Natural killer cell (primary cell): ENCODE measurements around the gene IP6K3. TPM values are rescaled to one million over a fixed set of nuclear protein-coding genes. Genes with fewer than 3 reads are reported as not detected.
A peak's percentile ranks its signal among the peaks of the same experiment; 100 is the strongest.

Experiments
- ATAC-seq, 3 donors: fragments of 150-1000 bp in 2 of 3; fragments of 200-7000 bp in 1 of 3; cut with Tn5 transposase; 1 replicate in 1 of 3; 2 replicates in 2 of 3; pipeline ENCODE4 v1.10.0; 2021; ENCODE audit warnings: mild to moderate bottlenecking in 2 of 3, moderate library complexity in 2 of 3
- DNase-seq, 2 donors: peaks; one replicate each; pipeline versions ENCODE4 v3.0.0 to v3.0.0-alpha.2; 2013 to 2021; ENCODE audit warnings: mixed read lengths in 1 of 2
- H3K27ac ChIP-seq: one replicate; pipeline ENCODE4 v1.5.1; 2013; ENCODE audit warnings: mild to moderate bottlenecking, low read length
- H3K27me3 ChIP-seq: one replicate; pipeline ENCODE4 v1.6.1; 2013; ENCODE audit warnings: low read length; ENCODE audit not compliant: control insufficient read depth, insufficient read depth
- H3K36me3 ChIP-seq: one replicate; pipeline ENCODE4 v1.6.1; 2013; ENCODE audit warnings: low read length; ENCODE audit not compliant: control insufficient read depth, insufficient read depth
- H3K4me1 ChIP-seq: one replicate; pipeline ENCODE4 v1.6.1; 2013; ENCODE audit warnings: low read length; ENCODE audit not compliant: control insufficient read depth, insufficient read depth
- H3K4me3 ChIP-seq: one replicate; pipeline ENCODE4 v1.5.1; 2013; ENCODE audit warnings: low read length
- H3K9me3 ChIP-seq: one replicate; pipeline ENCODE4 v1.6.1; 2013; ENCODE audit warnings: low read length; ENCODE audit not compliant: control insufficient read depth, insufficient read depth
- H3K27ac Mint-ChIP-seq, 2 donors: one replicate each; pipeline ENCODE4 v1.8.0; 2022; ENCODE audit warnings: mild to moderate bottlenecking in 2 of 2, mixed read lengths in 2 of 2, moderate library complexity in 1 of 2
- H3K27me3 Mint-ChIP-seq, 2 donors: one replicate each; pipeline ENCODE4 v1.8.0; 2022; ENCODE audit warnings: low read depth in 2 of 2, mixed read lengths in 2 of 2
- H3K36me3 Mint-ChIP-seq: one replicate; pipeline ENCODE4 v1.8.0; 2022; ENCODE audit warnings: mixed read lengths
- H3K4me1 Mint-ChIP-seq, 2 donors: one replicate each; pipeline ENCODE4 v1.8.0; 2022; ENCODE audit warnings: mixed read lengths in 2 of 2
- H3K4me3 Mint-ChIP-seq: one replicate; pipeline ENCODE4 v1.8.0; 2022; ENCODE audit warnings: mild to moderate bottlenecking, moderate library complexity, mixed read lengths
- H3K9me3 Mint-ChIP-seq, 2 donors: one replicate each; pipeline ENCODE4 v1.8.0; 2022; ENCODE audit warnings: mixed read lengths in 2 of 2
- CTCF ChIP-seq: fragments of 200-600 bp; IDR thresholded peaks from one replicate; pipeline ENCODE4 v1.8.0; 2022; ENCODE audit warnings: antibody characterized with exemption
- WGBS: methylation state at CpG from one replicate; pipeline ENCODE4 v1.1.7; 2013; ENCODE audit warnings: missing lambda C conversion rate; ENCODE audit not compliant: insufficient coverage; 5-methylcytosine and 5-hydroxymethylcytosine counted together
- intact Hi-C: fragments of 100-400 bp; cut with micrococcal nuclease; formaldehyde crosslinking; loops from one replicate; pipeline ENCODE4 v1.14.2; 2022
- total RNA-seq, 4 donors: library from RNA; stranded (reverse); fragments of 120-200 nt in 1 of 4; gene quantifications; one replicate each; pipeline versions ENCODE4 v1.2.3 to v1.2.4, GENCODE V29; 2013 to 2022

Gene IP6K3
- total RNA-seq, 3 donors from 2014 or later (not counting 1 experiment from before 2014, with no cell fraction given), result not detected

DNA sequence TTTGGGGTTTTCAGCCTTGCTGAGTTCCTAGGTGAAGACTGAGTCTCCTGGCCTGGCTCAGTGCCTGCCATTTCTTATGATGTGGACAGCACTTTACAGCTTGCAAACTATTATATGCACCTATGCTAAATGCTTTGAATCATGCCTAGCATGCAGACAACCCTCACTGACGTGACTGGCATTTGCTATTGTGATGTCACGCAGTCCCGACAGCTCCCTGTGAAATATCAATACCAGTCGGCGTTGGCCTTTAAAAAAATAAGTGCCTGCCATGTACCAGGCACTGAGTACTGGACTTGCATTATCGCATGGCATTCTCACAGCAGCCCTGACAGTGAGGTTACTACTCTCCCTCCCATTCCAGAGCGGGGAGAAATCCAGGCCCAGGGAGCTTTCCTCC is 70.7 kb downstream of the IP6K3 start:
- peak overlapping the region in 1 of 2 donors; percentile 56 for H3K27ac Mint-ChIP-seq
- no peak for DNase-seq
- WGBS, result 98% methylated on average over 7 of the region's 7 CpGs
- H3K36me3 Mint-ChIP-seq, result no peaks in the 10 kb centered on the region
- H3K9me3 ChIP-seq, result no peaks in the 10 kb centered on the region
- ATAC-seq, result no peak
- H3K9me3 Mint-ChIP-seq, result no peaks in the 10 kb centered on the region
- no peak for TF ChIP-seq CTCF
- intact Hi-C loops, result no loop called here
- H3K27me3 ChIP-seq, result no peaks in the 10 kb centered on the region
- no peak overlapping the region for H3K4me3 Mint-ChIP-seq
- H3K4me3 ChIP-seq, result no peak overlapping the region
- H3K27ac ChIP-seq, result no peak overlapping the region
- peaks cover 71% of the 10 kb centered on the region for H3K36me3 ChIP-seq
- no peaks in the 10 kb centered on the region for H3K4me1 ChIP-seq
- H3K27me3 Mint-ChIP-seq, result no peaks in the 10 kb centered on the region
- peaks cover 0 to 5% of the 10 kb centered on the region in 2 donors for H3K4me1 Mint-ChIP-seq

DNA sequence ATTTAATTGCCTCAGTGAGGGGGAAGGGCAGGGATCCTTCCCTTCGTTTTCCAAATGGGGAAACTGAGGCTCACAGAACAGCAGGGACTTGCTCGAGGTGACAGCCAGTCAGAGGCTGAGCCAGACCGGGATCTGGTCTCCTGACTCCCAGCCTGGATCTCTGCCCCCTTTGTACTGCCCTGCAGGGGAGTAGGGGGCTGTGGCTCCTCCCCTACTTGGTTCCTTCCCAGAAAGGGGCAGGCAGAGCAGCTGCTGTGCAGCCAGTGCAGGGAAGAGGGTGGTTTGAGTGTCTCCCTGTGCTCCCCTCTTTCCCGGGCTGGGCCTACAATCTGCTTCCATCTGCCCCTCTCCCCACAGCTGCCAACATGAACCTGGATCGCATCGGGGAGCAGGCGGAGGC is 72.9 kb downstream of the IP6K3 start:
- H3K27ac ChIP-seq, result no peak overlapping the region
- no peak for TF ChIP-seq CTCF
- ATAC-seq (no peak), DNase-seq (no peak)
- Mint-ChIP-seq H3K27me3 (no peaks in the 10 kb centered on the region), H3K9me3 (no peaks in the 10 kb centered on the region), H3K4me3 (no peak overlapping the region), H3K36me3 (no peaks in the 10 kb centered on the region), H3K27ac (no peak overlapping the region), H3K4me1 (peaks cover 0 to 5% of the 10 kb centered on the region in 2 donors)
- no peak overlapping the region for H3K4me3 ChIP-seq
- no peaks in the 10 kb centered on the region for H3K9me3 ChIP-seq
- H3K4me1 ChIP-seq, result no peaks in the 10 kb centered on the region
- H3K27me3 ChIP-seq, result no peaks in the 10 kb centered on the region
- peaks cover 77% of the 10 kb centered on the region for H3K36me3 ChIP-seq
- WGBS, result 93% methylated on average over 3 of the region's 7 CpGs
- intact Hi-C loops, result no loop called here

DNA sequence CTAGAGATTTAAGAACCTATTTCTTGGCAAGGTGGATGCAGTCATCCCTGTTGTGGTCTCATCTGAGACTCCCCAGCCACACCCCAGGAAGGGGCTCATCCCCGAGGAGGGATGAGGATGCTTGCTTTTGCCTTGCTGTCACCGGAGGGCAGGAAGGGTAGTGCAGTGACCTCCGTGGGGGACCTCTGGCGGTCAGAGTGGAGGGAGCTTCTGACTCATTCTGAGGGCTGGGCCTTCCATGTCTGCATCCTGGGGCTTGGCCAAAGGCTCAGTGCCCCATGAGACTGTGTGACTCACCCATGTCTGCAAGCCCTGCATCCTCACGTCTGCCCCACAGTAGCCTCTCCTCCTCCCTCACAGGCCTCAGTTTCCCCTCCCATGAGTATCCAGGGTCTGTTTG is 73.9 kb downstream of the IP6K3 start:
- no peaks in the 10 kb centered on the region for H3K27me3 Mint-ChIP-seq
- intact Hi-C loops, result no loop called here
- no peaks in the 10 kb centered on the region for H3K36me3 Mint-ChIP-seq
- TF ChIP-seq CTCF, result no peak
- Histone ChIP-seq H3K27me3 (no peaks in the 10 kb centered on the region), H3K4me1 (no peaks in the 10 kb centered on the region), H3K27ac (no peak overlapping the region), H3K36me3 (peaks cover 81% of the 10 kb centered on the region), H3K4me3 (no peak overlapping the region), H3K9me3 (no peaks in the 10 kb centered on the region)
- no peak overlapping the region for H3K4me3 Mint-ChIP-seq
- H3K4me1 Mint-ChIP-seq, result peaks cover 0 to 3% of the 10 kb centered on the region in 2 donors
- no peaks in the 10 kb centered on the region for H3K9me3 Mint-ChIP-seq
- H3K27ac Mint-ChIP-seq, result no peak overlapping the region
- 90% methylated on average over 5 of the region's 5 CpGs for WGBS
- DNase-seq (no peak), ATAC-seq (no peak)

DNA sequence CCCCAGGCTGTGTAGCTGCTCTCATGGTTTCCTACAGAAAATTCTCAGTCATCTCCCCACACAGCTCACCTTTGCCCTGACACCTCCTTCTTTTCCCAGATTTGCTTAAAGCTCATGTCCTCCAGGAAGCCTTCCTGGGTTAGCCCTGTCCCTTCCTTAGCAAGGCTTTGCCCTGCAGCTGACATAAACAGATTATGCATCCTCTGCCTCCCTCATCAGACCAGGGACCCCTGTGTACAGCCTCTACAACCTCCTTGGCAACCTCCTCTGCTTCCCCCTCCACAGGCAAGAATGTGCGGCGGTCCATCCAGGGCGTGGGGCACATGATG is 75.0 kb downstream of the IP6K3 start:
- no peaks in the 10 kb centered on the region for H3K27me3 Mint-ChIP-seq
- WGBS, result 97% methylated on average over 3 of the region's 3 CpGs
- H3K4me3 Mint-ChIP-seq, result no peak overlapping the region
- no peak overlapping the region for H3K27ac ChIP-seq
- H3K4me1 ChIP-seq, result no peaks in the 10 kb centered on the region
- H3K27me3 ChIP-seq, result no peaks in the 10 kb centered on the region
- ATAC-seq, result no peak
- no peaks in the 10 kb centered on the region for H3K36me3 Mint-ChIP-seq
- H3K4me3 ChIP-seq, result no peak overlapping the region
- no peaks in the 10 kb centered on the region for H3K4me1 Mint-ChIP-seq
- no peaks in the 10 kb centered on the region for H3K9me3 ChIP-seq
- no peak for DNase-seq
- H3K27ac Mint-ChIP-seq, result no peak overlapping the region
- H3K9me3 Mint-ChIP-seq, result no peaks in the 10 kb centered on the region
- peaks cover 81% of the 10 kb centered on the region for H3K36me3 ChIP-seq
- TF ChIP-seq CTCF, result no peak
- intact Hi-C loops, result no loop called here

Other genes with a start within 250 kb of the IP6K3 start
- 10 to 100 TPM; 36.3 to 49.8 (median 40.7) TPM for gene BAK1, start 166.6 kb downstream of the IP6K3 start, total RNA-seq
- 10 to 100 TPM; 45.5 to 66.7 (median 46.0) TPM for gene ITPR3, start 125.6 kb downstream of the IP6K3 start, total RNA-seq
- 10 to 100 TPM; 15.8 to 19.6 (median 16.5) TPM for gene UQCC2, start 35.2 kb downstream of the IP6K3 start, total RNA-seq
- 100 to 1,000 TPM; 109 to 133 (median 121) TPM for gene LEMD2, start 42.2 kb upstream of the IP6K3 start, total RNA-seq
- not detected for gene MLN, start 57.1 kb upstream of the IP6K3 start, total RNA-seq